GM15510 (cell line): Measurements from ENCODE around the gene USP6NL.

Experiments used
- POLR2A ChIP-seq: IDR thresholded peaks from 3 replicates; pipeline ENCODE4 v1.6.1; 2011; ENCODE audit warnings: borderline replicate concordance; ENCODE audit not compliant: insufficient read length; ENCODE audit errors: extremely low read depth

USP6NL gene

GRCh38 chr10:11631890-11632587 is 20.6 kb upstream of the USP6NL start:
- TF ChIP-seq POLR2A, result no peak

DNA sequence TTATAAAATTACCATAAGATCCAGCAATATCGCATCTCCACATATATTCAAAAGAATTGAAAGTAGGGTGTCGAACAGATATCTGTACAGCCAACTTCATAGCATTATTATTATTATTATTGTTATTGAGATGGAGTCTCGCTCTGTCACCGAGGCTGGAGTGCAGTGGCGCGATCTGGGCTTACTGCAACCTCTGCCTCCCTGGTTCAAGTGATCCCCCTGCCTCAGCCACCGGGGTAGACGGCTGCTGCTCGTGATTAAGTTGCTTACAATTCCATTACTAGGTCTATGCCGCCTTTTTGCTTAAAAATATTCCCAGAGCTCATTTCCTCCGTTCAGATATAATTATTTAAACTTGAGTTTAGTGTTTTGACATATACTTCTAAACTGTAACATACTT is 19.8 kb upstream of the USP6NL start:
- TF ChIP-seq POLR2A, result no peak

DNA sequence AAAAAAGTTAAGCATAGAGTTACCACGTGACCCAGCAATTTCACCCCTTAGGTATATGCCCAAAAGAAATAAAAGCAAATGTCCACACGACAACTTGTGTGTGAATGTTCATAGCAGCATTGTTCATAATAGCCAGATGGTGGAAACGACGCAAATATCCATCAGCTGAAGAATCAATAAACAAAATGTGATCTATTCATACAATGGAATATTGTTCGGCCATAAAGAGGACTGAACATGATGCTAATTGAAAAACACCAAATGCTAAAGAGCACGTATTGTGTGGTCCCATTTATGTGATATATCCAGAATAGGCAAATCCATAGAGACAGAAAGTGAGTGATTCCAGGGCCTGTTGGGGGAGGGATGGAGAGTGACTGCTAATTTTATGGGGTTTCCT is 18.3 kb upstream of the USP6NL start:
- TF ChIP-seq POLR2A, result no peak

DNA sequence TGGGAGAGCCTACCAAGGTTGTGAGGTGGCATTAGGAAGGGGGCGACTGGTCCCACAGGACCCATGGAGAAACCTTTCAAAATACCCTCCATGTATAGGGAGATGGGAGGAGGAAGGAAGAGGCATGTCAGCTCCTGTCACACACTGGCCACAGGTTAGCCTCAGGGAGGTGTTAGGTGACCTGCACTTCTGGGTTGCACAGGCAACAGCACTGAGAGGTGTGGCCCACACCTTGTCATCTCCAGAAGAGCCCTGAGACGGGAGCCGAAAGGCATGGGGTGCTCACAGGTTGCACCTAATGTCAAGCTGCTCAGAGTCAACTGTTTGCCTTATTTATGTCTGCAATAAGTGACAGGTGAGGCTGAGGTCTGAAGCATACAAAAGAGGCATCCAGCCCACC is 14.6 kb upstream of the USP6NL start:
- TF ChIP-seq POLR2A, result no peak

DNA sequence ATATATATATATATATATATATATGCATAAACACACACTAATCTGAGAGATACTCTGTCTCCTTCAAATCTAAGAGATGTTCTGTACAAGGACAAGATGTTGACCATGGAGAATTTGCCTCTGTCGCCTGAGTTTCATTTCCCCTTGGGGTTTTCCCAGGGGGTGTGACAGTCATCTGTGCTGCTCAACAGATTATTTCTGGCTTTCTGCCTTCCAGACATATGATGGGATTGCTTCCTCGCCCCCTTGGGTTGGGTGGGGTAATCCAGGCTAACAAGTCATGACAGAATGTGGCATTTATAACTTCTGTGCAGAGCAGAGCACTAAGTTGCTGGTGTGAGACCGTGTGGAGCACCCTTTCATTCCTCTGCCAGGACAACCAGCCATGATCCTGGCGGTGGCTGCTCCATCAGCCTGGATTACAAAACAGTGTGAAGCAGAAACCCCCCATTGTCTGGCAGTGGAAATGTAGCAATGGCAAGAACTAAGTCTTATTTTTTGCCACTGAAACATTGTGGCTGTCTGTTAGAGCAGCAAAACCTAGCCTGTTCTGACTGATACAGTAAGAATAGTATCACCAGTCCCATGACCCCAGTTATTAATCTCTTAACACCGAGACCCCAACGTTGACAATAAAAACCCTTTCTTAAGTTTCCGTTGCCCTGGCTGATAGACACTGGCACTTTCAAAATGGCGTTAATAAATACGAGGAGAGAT is 13.7 kb upstream of the USP6NL start:
- no peak for TF ChIP-seq POLR2A

- TF ChIP-seq POLR2A, result no peak
These were observed 5.8 kb upstream of the USP6NL start for GRCh38 chr10:11617233-11617632.

DNA sequence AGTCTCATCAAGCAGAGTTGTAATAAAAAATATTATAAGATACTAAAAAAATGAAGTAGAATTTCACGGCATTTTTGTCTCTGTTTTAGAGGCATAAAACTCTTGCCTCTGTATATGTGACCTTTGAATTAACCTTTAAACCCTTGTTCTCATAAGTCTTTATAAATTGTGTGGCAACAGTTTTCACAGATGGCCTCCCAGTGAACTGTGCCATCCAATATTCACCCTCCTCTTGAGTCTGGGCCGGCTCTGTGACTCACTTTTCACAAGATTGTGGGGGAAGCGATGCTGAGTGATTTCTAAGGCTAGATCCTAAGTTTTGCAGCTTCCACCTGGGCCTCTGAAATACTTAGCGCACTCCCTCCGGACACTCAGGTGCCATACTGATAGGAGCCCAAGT is 4.6 kb upstream of the USP6NL start:
- TF ChIP-seq POLR2A, result no peak

DNA sequence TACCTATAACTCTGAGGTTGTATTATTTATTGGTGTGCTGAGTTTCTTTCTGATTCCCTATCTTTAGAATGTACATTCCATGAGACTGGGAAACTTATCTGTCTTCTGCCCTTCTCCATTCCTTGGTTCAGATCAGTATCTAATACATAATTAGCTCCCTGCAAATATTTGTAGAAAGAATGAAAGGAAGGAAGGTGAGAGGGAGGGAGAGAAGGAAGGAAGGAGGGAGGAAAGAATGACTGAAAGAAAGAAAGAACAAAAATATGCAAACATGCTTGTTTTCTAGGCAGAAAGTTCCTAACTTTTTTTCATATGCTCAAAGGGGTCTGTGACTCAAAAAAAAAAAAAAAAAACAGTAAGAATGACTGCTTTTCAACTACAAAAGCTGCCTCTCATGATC is 3.9 kb upstream of the USP6NL start:
- TF ChIP-seq POLR2A, result no peak

DNA sequence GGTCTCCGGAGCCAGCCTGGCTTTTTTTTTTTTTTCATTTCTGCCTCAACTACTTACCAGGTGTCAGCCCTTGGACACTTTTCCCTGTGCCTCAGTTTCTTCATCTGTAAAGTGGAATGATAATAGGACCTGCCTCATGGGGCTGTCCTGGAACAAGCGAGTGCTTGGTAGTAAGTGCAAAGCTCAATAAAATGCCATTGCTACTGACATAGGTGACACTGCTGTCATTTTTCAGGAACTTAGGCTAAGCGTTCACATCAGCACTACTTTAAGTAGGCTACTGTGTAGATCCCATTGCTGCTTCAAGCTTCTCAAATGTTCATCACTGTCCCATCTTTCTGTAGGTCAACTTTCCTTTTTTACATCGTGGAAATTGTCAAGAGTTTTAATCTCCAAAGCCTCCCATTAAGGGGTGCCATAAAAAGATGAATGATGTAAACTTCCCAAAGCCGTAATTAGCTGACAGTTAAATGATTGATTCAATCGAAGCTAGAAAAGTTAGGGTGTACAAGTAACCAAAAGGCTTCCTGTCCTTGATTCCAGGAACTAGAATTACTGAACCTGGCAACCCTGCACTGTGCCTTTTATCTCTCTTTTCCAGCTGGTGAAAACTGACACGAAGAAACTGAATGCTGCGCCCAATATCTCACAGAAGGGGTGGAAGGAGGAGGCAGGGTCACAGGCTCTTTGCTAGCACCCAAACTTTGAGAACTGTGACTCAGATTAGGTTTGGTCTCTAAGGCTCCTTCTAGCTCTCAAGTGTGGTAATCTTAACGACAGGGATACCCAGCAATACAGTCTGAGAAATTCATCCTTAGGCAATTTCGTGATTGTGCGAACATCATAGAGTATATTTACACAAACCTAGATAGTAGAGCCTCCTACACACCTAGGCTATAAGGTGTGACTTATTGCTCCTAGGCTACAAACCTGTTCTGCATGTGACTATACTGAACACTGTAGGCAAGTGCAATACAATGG is 861 bp upstream of the USP6NL start:
- TF ChIP-seq POLR2A, result no peak

- no peak for TF ChIP-seq POLR2A
These were observed 613 bp downstream of the USP6NL start for GRCh38 chr10:11610826-11611247.

- no peak for TF ChIP-seq POLR2A
These were observed 1.2 kb downstream of the USP6NL start for GRCh38 chr10:11610166-11610825.

- no peak for TF ChIP-seq POLR2A
These were observed 1.9 kb downstream of the USP6NL start for GRCh38 chr10:11609492-11610093.

- TF ChIP-seq POLR2A, result no peak
These were observed 2.4 kb downstream of the USP6NL start for GRCh38 chr10:11609052-11609451.
